OCI-LY3 (cell line): ENCODE results near the gene BEAN1.

Experiments used
- H2AFZ ChIP-seq: fragments of 200-600, 300-600 bp; shearing (Covaris generic); 2 replicates; pipeline ENCODE4 v1.6.0; 2014; ENCODE audit warnings: antibody characterized with exemption, low read depth, low read length
- H3K27ac ChIP-seq: fragments of 200-600, 300-600 bp; sonication (generic); 2 replicates; pipeline ENCODE4 v1.5.1; 2014; ENCODE audit warnings: mild to moderate bottlenecking, low read length, moderate library complexity, mixed read lengths
- H3K27me3 ChIP-seq: fragments of 200-600, 300-600 bp; sonication (generic); 2 replicates; pipeline ENCODE4 v1.6.1; 2014; ENCODE audit warnings: low read depth, low read length, mixed read lengths
- H3K36me3 ChIP-seq: fragments of 200-600, 300-600 bp; sonication (generic); replicated peaks from 2 replicates; pipeline ENCODE3; 2014; ENCODE audit warnings: low read depth, low read length, mixed read lengths
- H3K4me1 ChIP-seq: fragments of 300-600, 200-600 bp; sonication (generic); 2 replicates; pipeline ENCODE4 v1.6.1; 2014; ENCODE audit warnings: low read length, mixed read lengths
- H3K4me2 ChIP-seq: fragments of 200-600, 300-600 bp; sonication (generic); 2 replicates; pipeline ENCODE4 v1.6.1; 2014; ENCODE audit warnings: low read length, mixed read lengths
- H3K4me3 ChIP-seq: fragments of 300-600, 200-600 bp; sonication (generic); 2 replicates; pipeline ENCODE4 v1.5.1; 2014; ENCODE audit warnings: antibody characterized with exemption, mild to moderate bottlenecking, low read length, moderate library complexity
- H3K79me2 ChIP-seq: fragments of 300-600, 200-600 bp; shearing (Covaris generic); 2 replicates; pipeline ENCODE4 v1.6.1; 2014; ENCODE audit warnings: mild to moderate bottlenecking, low read length, mixed read lengths
- H3K9ac ChIP-seq: fragments of 300-600, 200-600 bp; shearing (Covaris generic); 2 replicates; pipeline ENCODE4 v1.6.0; 2014; ENCODE audit warnings: mild to moderate bottlenecking, low read length, moderate library complexity
- H3K9me3 ChIP-seq: fragments of 200-600, 300-600 bp; shearing (Covaris generic); 2 replicates; pipeline ENCODE4 v1.6.1; 2014; ENCODE audit warnings: low read length, mixed read lengths; ENCODE audit not compliant: insufficient read depth
- H4K20me1 ChIP-seq: fragments of 200-600, 300-600 bp; sonication (generic); 2 replicates; pipeline ENCODE4 v1.6.1; 2016; ENCODE audit warnings: low read length, mixed read lengths; ENCODE audit not compliant: insufficient read depth
- CTCF ChIP-seq: fragments of 200-600, 300-600 bp; sonication (generic); IDR thresholded peaks from 2 replicates; pipeline ENCODE4 v1.5.1; 2014; ENCODE audit warnings: antibody characterized with exemption, low read length, low read depth
- EZH2phosphoT487 ChIP-seq: fragments of 200-600 bp; shearing (Covaris generic); IDR thresholded peaks from 2 replicates; pipeline ENCODE4 v1.6.1; 2018; ENCODE audit warnings: antibody characterized with exemption, mixed run types, low read depth

The BEAN1 gene

GRCh38 chr16:66440271-66440802, 13.2 kb downstream of the BEAN1 start:
- Histone ChIP-seq H3K9ac (no peak overlapping the region), H3K4me1 (no peaks in the 10 kb centered on the region), H3K9me3 (no peaks in the 10 kb centered on the region), H3K27me3 (peaks cover 29% of the 10 kb centered on the region; the same call in 1 of the 2 replicates), H3K79me2 (no peaks in the 10 kb centered on the region), H4K20me1 (no peaks in the 10 kb centered on the region), H3K4me3 (no peak overlapping the region), H3K27ac (no peak overlapping the region), H3K36me3 (no peaks in the 10 kb centered on the region), H3K4me2 (no peak overlapping the region), H2AFZ (no peak overlapping the region)
- TF ChIP-seq EZH2phosphoT487 (no peak), CTCF (no peak)

GRCh38 chr16:66440970-66441369, 13.9 kb downstream of the BEAN1 start:
- Histone ChIP-seq H3K79me2 (no peaks in the 10 kb centered on the region), H3K9me3 (no peaks in the 10 kb centered on the region), H3K27me3 (peaks cover 29% of the 10 kb centered on the region; the same call in 1 of the 2 replicates), H3K4me1 (no peaks in the 10 kb centered on the region), H3K4me2 (no peak overlapping the region), H2AFZ (no peak overlapping the region), H3K4me3 (no peak overlapping the region), H4K20me1 (no peaks in the 10 kb centered on the region), H3K36me3 (no peaks in the 10 kb centered on the region), H3K9ac (no peak overlapping the region), H3K27ac (no peak overlapping the region)
- TF ChIP-seq EZH2phosphoT487: no peak
- TF ChIP-seq CTCF: no peak

- Histone ChIP-seq H4K20me1 (no peaks in the 10 kb centered on the region), H3K36me3 (no peaks in the 10 kb centered on the region), H3K27me3 (peaks cover 29% of the 10 kb centered on the region; the same call in 1 of the 2 replicates), H3K9ac (no peak overlapping the region), H3K27ac (no peak overlapping the region), H3K4me1 (no peaks in the 10 kb centered on the region), H3K4me3 (no peak overlapping the region), H2AFZ (no peak overlapping the region), H3K4me2 (no peak overlapping the region), H3K79me2 (no peaks in the 10 kb centered on the region), H3K9me3 (no peaks in the 10 kb centered on the region)
- TF ChIP-seq EZH2phosphoT487 (no peak), CTCF (no peak)
Measured at GRCh38 chr16:66441586-66442375, 14.7 kb downstream of the BEAN1 start.

- Histone ChIP-seq H4K20me1 (no peaks in the 10 kb centered on the region), H3K4me3 (no peak overlapping the region), H3K4me2 (no peak overlapping the region), H3K9ac (no peak overlapping the region), H3K27ac (no peak overlapping the region), H3K9me3 (no peaks in the 10 kb centered on the region), H3K4me1 (no peaks in the 10 kb centered on the region), H3K36me3 (no peaks in the 10 kb centered on the region), H3K27me3 (peaks cover 33% of the 10 kb centered on the region; the same call in 1 of the 2 replicates), H3K79me2 (no peaks in the 10 kb centered on the region), H2AFZ (no peak overlapping the region)
- no peak for TF ChIP-seq EZH2phosphoT487
- TF ChIP-seq CTCF: no peak
Measured at GRCh38 chr16:66442502-66443268, 15.6 kb downstream of the BEAN1 start.
